Activated naive CD4-positive, alpha-beta T cell treated with anti-CD3 and anti-CD28 coated beads for 36 hours (primary cell): ENCODE data around the gene CERS6. TPM values are rescaled to one million over a fixed set of nuclear protein-coding genes. Genes with fewer than 3 reads are reported as not detected.

Experiments
- microRNA-seq: library from miRNA; unstranded; fragments of <30 nt; microRNA quantifications from one replicate; pipeline ENCODE4 v1.2.0, GENCODE V29; 2022; ENCODE audit warnings: borderline microRNAs expressed, borderline replicate concordance
- total RNA-seq, 2 experiments: library from RNA; stranded (reverse); gene quantifications; one replicate each; pipeline ENCODE4 v1.2.3, GENCODE V29; 2021

The CERS6 gene
- total RNA-seq, 2 experiments from 2014 or later: 9.7 to 10.0 TPM

Small RNAs within 50 kb of the gene (microRNA-seq; reads per million reads assigned to microRNA genes)
- not detected for gene MIR4774

Other genes starting within 250 kb of the CERS6 start
- 10 to 100 TPM; 43.1 TPM for gene STK39, start 208.7 kb upstream of the CERS6 start, total RNA-seq